Coronary artery (tissue), 2 donors: ENCODE measurements around the gene CYB561A3.

Experiments used
- DNase-seq: peaks from one replicate; pipeline ENCODE4 v3.0.0-alpha.2; 2017; ENCODE audit warnings: low spot score
- H3K27ac ChIP-seq, 2 donors: fragments of 200-600 bp; sonication (generic); one replicate each; pipeline ENCODE4 v1.5.1; 2016 to 2019
- H3K4me3 ChIP-seq: fragments of 200-600 bp; sonication (generic); 2 replicates; pipeline ENCODE4 v1.5.1; 2016; ENCODE audit warnings: mild to moderate bottlenecking, moderate library complexity
- CTCF ChIP-seq: fragments of 200-600 bp; sonication (generic); IDR thresholded peaks from one replicate; pipeline ENCODE4 v1.5.1; 2019; ENCODE audit warnings: antibody characterized with exemption

The CYB561A3 gene

GRCh38 chr11:61338783-61339489, 22.7 kb downstream of the CYB561A3 start:
- no peak for TF ChIP-seq CTCF
- DNase-seq: peak; percentile 66
- no peak overlapping the region for H3K27ac ChIP-seq
- H3K4me3 ChIP-seq: no peak overlapping the region

- DNase-seq: peak; percentile 65
- Histone ChIP-seq H3K4me3 (no peak overlapping the region), H3K27ac (no peak overlapping the region)
- no peak for TF ChIP-seq CTCF
Observed at GRCh38 chr11:61337706-61338470, 23.8 kb downstream of the CYB561A3 start.

- Histone ChIP-seq H3K4me3 (no peak overlapping the region), H3K27ac (peak overlapping the region in 1 of 2 donors; percentile 54)
- peak; percentile 88 for DNase-seq
- peak; percentile 91 for TF ChIP-seq CTCF
Observed at GRCh38 chr11:61336171-61336935, 25.3 kb downstream of the CYB561A3 start.

GRCh38 chr11:61335355-61335710, 26.3 kb downstream of the CYB561A3 start:
- no peak for TF ChIP-seq CTCF
- DNase-seq: no peak
- no peak overlapping the region for H3K4me3 ChIP-seq
- no peak overlapping the region for H3K27ac ChIP-seq

GRCh38 chr11:61334434-61335354, 27.0 kb downstream of the CYB561A3 start:
- no peak for DNase-seq
- TF ChIP-seq CTCF: no peak
- Histone ChIP-seq H3K4me3 (no peak overlapping the region), H3K27ac (no peak overlapping the region)

GRCh38 chr11:61333550-61334433, 27.9 kb downstream of the CYB561A3 start:
- Histone ChIP-seq H3K4me3 (peak overlapping the region; percentile 86), H3K27ac (peak overlapping the region; percentile 87 to 95)
- DNase-seq: no peak
- TF ChIP-seq CTCF: no peak
